CD4-positive, alpha-beta T cell (primary cell): ENCODE results near the gene FAM193B. TPM values are rescaled to one million over a fixed set of nuclear protein-coding genes. Genes with fewer than 3 reads are reported as not detected.

ENCODE experiments used
- ATAC-seq: fragments of 200-7000 bp; cut with Tn5 transposase; one replicate; pipeline ENCODE4 v1.10.0; 2022; ENCODE audit warnings: mild to moderate bottlenecking; ENCODE audit not compliant: poor library complexity
- CTCF ChIA-PET: fragments of 350-600 bp; sonication (Branson Sonifier 250); formaldehyde crosslinking; loops from one replicate; lab custom pipeline; 2021; ENCODE audit warnings: antibody characterized with exemption, inconsistent platforms; lab: Charles Lee
- POLR2A ChIA-PET: fragments of 350-600 bp; sonication (Branson Sonifier 250); formaldehyde crosslinking; loops from one replicate; lab custom pipeline; 2021; ENCODE audit warnings: antibody characterized with exemption, inconsistent platforms; lab: Charles Lee
- DNase-seq, 14 experiments: peaks; one replicate each; pipeline ENCODE4 v3.0.0-alpha.2; 2013 to 2020; ENCODE audit warnings: mixed read lengths in 2 of 14
- H3K27ac ChIP-seq, 2 donors: one replicate each; pipeline versions ENCODE4 v1.5.1 to v1.7.0; 2013; ENCODE audit warnings: low read length in 2 of 2, low read depth in 1 of 2, mild to moderate bottlenecking in 1 of 2
- H3K27me3 ChIP-seq, 2 experiments: 1 replicate in 1 of 2; 2 replicates in 1 of 2; pipeline versions ENCODE4 v1.6.1 to v1.7.0; 2013; ENCODE audit warnings: low read length in 2 of 2, control low read depth in 1 of 2, mild to moderate bottlenecking in 1 of 2, moderate library complexity in 1 of 2; ENCODE audit not compliant: insufficient read depth in 2 of 2, control insufficient read depth in 1 of 2
- H3K36me3 ChIP-seq: one replicate; pipeline ENCODE4 v1.6.1; 2013; ENCODE audit warnings: low read length, control low read depth; ENCODE audit not compliant: insufficient read depth
- H3K4me1 ChIP-seq: one replicate; pipeline ENCODE4 v1.6.1; 2013; ENCODE audit warnings: low read length, control low read depth; ENCODE audit not compliant: insufficient read depth
- H3K4me3 ChIP-seq: one replicate; pipeline ENCODE4 v1.5.1; 2013; ENCODE audit warnings: mild to moderate bottlenecking, low read length, moderate library complexity
- H3K9me3 ChIP-seq, 2 experiments: 1 replicate in 1 of 2; 2 replicates in 1 of 2; pipeline versions ENCODE4 v1.6.1 to v1.7.0; 2013; ENCODE audit warnings: low read length in 2 of 2, mild to moderate bottlenecking in 2 of 2, control low read depth in 1 of 2, moderate library complexity in 1 of 2; ENCODE audit not compliant: control insufficient read depth in 1 of 2, insufficient read depth in 1 of 2
- H3K27ac Mint-ChIP-seq: one replicate; pipeline ENCODE4 v1.8.0; 2020; ENCODE audit warnings: mixed read lengths
- H3K27me3 Mint-ChIP-seq: one replicate; pipeline ENCODE4 v1.8.0; 2021; ENCODE audit warnings: mixed read lengths
- H3K36me3 Mint-ChIP-seq: one replicate; pipeline ENCODE4 v1.8.0; 2021; ENCODE audit warnings: low read depth, mixed read lengths
- H3K4me1 Mint-ChIP-seq: one replicate; pipeline ENCODE4 v1.8.0; 2021; ENCODE audit warnings: low read depth, mixed read lengths
- H3K4me3 Mint-ChIP-seq: one replicate; pipeline ENCODE4 v1.8.0; 2020; ENCODE audit warnings: mild to moderate bottlenecking, mixed read lengths
- H3K9me3 Mint-ChIP-seq: one replicate; pipeline ENCODE4 v1.8.0; 2020; ENCODE audit warnings: mixed read lengths
- intact Hi-C, 2 experiments: fragments of 100-400 bp; cut with DNase I in 1 of 2; cut with micrococcal nuclease in 1 of 2; formaldehyde crosslinking; loops; one replicate each; pipeline versions ENCODE4 v1.15.1 to v1.9.0; 2023 to 2025; cut with DNase I, micrococcal nuclease
- total RNA-seq, 174 experiments: library from RNA in 2 of 174; stranded (reverse) in 2 of 174; gene quantifications; one replicate each; pipeline ENCODE4 v1.2.3 and lab custom pipeline; 2021 to 2026
- TF ChIP-seq, protein P1 (sequence below): fragments of 200-600 bp; IDR thresholded peaks from one replicate; pipeline ENCODE4 v1.8.0; 2022; ENCODE audit warnings: antibody characterized with exemption, mild to moderate bottlenecking

FAM193B gene
- total RNA-seq, 2 experiments from 2014 or later: 150 to 155 TPM

GRCh38 chr5:177592010-177592834, 37.9 kb upstream of the FAM193B start, which contains the start of gene TMED9:
TSS of gene TMED9 (plus strand) at chr5:177592203. CDS start at chr5:177592215, 12 bp downstream.
- ChIA-PET POLR2A (interaction anchor here (0.5 to 1.6 kb wide), 6 partner anchors 9 to 561 kb away, joined by 3 to 5 read pairs (median 3); partner anchors contain the start of genes LMAN2, NHP2 and PDLIM7), CTCF (interaction anchor here (1.4 to 1.5 kb wide), 2 partner anchors 15 to 189 kb away, joined by 3 to 4 read pairs; no protein-coding TSS in a partner anchor)
- Histone ChIP-seq H3K27me3 (no peaks in the 10 kb centered on the region), H3K27ac (peak within 1 kb of the TSS; percentile 64 to 69), H3K9me3 (no peaks in the 10 kb centered on the region), H3K4me3 (peak within 1 kb of the TSS; percentile 71), H3K4me1 (peaks cover 32% of the 10 kb centered on the region), H3K36me3 (peaks cover 39% of the 10 kb centered on the region)
- Mint-ChIP-seq H3K27me3 (peaks cover 24% of the 10 kb centered on the region), H3K9me3 (no peaks in the 10 kb centered on the region), H3K4me3 (peak within 1 kb of the TSS; percentile 100), H3K36me3 (peaks cover 40% of the 10 kb centered on the region), H3K4me1 (peaks cover 31% of the 10 kb centered on the region), H3K27ac (peak within 1 kb of the TSS; percentile 87)
- DNase-seq (peak; percentile 77 to 94 (median 86)), ATAC-seq (peak; percentile 99)
- intact Hi-C loops: loop anchor here (1.0 to 5.0 kb wide), 3 partner anchors 8 to 1055 kb away; partner anchors contain the start of genes B4GALT7 (in 2 of the 2), PRELID1 (in 1 of the 2), RAB24 (in 1 of the 2) and RNF44 (in 1 of the 2)
- TF ChIP-seq, protein P1, sequence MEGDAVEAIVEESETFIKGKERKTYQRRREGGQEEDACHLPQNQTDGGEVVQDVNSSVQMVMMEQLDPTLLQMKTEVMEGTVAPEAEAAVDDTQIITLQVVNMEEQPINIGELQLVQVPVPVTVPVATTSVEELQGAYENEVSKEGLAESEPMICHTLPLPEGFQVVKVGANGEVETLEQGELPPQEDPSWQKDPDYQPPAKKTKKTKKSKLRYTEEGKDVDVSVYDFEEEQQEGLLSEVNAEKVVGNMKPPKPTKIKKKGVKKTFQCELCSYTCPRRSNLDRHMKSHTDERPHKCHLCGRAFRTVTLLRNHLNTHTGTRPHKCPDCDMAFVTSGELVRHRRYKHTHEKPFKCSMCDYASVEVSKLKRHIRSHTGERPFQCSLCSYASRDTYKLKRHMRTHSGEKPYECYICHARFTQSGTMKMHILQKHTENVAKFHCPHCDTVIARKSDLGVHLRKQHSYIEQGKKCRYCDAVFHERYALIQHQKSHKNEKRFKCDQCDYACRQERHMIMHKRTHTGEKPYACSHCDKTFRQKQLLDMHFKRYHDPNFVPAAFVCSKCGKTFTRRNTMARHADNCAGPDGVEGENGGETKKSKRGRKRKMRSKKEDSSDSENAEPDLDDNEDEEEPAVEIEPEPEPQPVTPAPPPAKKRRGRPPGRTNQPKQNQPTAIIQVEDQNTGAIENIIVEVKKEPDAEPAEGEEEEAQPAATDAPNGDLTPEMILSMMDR: no peak

- peaks cover 37% of the 10 kb centered on the region for H3K36me3 ChIP-seq
Measured at GRCh38 chr5:177591690-177592009, 37.3 kb upstream of the FAM193B start.

DNA sequence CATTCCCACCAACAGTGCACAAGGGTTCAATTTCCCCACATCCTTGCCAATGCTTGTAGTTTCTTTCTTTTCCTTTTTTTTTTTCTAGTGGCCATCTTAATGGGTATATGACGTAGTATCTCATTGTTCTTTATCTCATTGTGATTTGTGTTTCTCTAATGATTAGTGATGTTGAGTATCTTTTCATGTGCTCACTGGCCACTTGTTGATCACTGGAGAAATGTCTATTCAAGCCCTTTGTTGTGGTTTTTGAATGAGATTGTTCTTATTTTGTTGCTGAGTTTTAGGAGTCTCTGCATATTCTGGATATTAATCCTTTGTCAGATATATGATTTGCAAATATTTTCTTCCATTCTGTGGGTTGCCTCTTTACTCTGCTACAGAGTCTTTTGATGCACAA, 36.0 kb upstream of the FAM193B start:
- Mint-ChIP-seq H3K27ac (no peak overlapping the region), H3K36me3 (peaks cover 29% of the 10 kb centered on the region)
- H3K4me3 ChIP-seq: no peak overlapping the region

More at GRCh38 chr5:177591690-177592009, 37.3 kb upstream of the FAM193B start:
- no peak overlapping the region for H3K27ac ChIP-seq
- Mint-ChIP-seq H3K9me3 (no peaks in the 10 kb centered on the region), H3K27me3 (peaks cover 24% of the 10 kb centered on the region), H3K36me3 (peaks cover 40% of the 10 kb centered on the region), H3K4me1 (peaks cover 31% of the 10 kb centered on the region), H3K27ac (peak overlapping the region; percentile 87), H3K4me3 (peak overlapping the region; percentile 100)
- POLR2A ChIA-PET: interaction anchor here (0.6 to 1.6 kb wide), 4 partner anchors 18 to 562 kb away, joined by 3 to 4 read pairs (median 3); partner anchors contain the start of genes NHP2 and PDLIM7
- peak overlapping the region; percentile 71 for H3K4me3 ChIP-seq
- DNase-seq (no peak), ATAC-seq (no peak)
- CTCF ChIA-PET: interaction anchor here (1.5 kb wide), 1 partner anchor 188 kb away, joined by 4 read pairs; no protein-coding TSS in a partner anchor
- intact Hi-C loops: loop anchor here (1.0 to 5.0 kb wide), 5 partner anchors 9 to 1054 kb away; partner anchors contain the start of genes B4GALT7 (in 2 of the 2), FAM193B (in 1 of the 2), PRELID1 (in 1 of the 2) and RAB24 (in 1 of the 2)
- H3K27me3 ChIP-seq: no peaks in the 10 kb centered on the region
- TF ChIP-seq, protein P1: no peak
- peaks cover 32% of the 10 kb centered on the region for H3K4me1 ChIP-seq
- H3K9me3 ChIP-seq: no peaks in the 10 kb centered on the region

More for the DNA sequence above, 36.0 kb upstream of the FAM193B start:
- TF ChIP-seq, protein P1: no peak
- CTCF ChIA-PET: no interaction called here
- H3K9me3 Mint-ChIP-seq: no peaks in the 10 kb centered on the region
- H3K27me3 ChIP-seq: no peaks in the 10 kb centered on the region
- H3K4me1 ChIP-seq: peaks cover 32% of the 10 kb centered on the region
- DNase-seq (no peak), ATAC-seq (no peak)
- peaks cover 24% of the 10 kb centered on the region for H3K36me3 ChIP-seq
- H3K9me3 ChIP-seq: no peaks in the 10 kb centered on the region
- intact Hi-C loops: loop anchor here in 1 of 2 experiments (2.0 to 5.0 kb wide), 2 partner anchors 36 to 1053 kb away; partner anchors contain the start of genes FAM193B and RNF44
- peak overlapping the region; percentile 48 for H3K4me3 Mint-ChIP-seq
- H3K27me3 Mint-ChIP-seq: peaks cover 34% of the 10 kb centered on the region
- no peak overlapping the region for H3K27ac ChIP-seq
- peaks cover 31% of the 10 kb centered on the region for H3K4me1 Mint-ChIP-seq
- POLR2A ChIA-PET: no interaction called here
